Body of pancreas (tissue), 4 donors: ENCODE measurements around the gene MRRF.

ENCODE experiments used
- POLR2A ChIP-seq, 3 donors: fragments of 450-650 bp; IDR thresholded peaks; one replicate each; pipeline ENCODE4 v1.6.1; 2016; ENCODE audit warnings: antibody characterized with exemption in 3 of 3, mild to moderate bottlenecking in 2 of 3
- TF ChIP-seq, protein P1 (sequence below), 7 experiments: fragments of 450-650 bp in 4 of 7; fragments of 200-600 bp in 3 of 7; sonication (generic) in 3 of 7; IDR thresholded peaks; one replicate each; pipeline ENCODE4 v1.5.1; 2016 to 2019; ENCODE audit warnings: antibody characterized with exemption in 7 of 7

DNA sequence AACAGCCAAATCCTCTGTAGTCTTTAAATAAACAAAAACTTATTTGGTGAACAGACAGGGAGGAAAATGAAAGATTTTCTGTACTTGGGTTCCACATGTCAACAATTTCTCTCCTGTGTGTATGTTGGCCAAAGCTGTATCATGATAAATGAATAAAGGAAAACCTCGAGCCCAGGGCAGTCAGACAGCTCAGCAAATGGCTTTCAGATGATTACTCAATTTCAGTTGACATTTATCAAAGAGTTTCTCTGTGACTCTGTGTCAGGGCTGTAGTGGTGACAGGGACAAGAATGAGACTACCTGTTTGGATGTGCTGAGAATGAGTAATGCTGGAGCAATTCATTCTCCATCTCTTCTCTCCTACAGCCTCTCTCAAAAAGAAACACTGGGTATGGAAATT, 60.4 kb downstream of the MRRF start:
- TF ChIP-seq POLR2A (IDR thresholded peaks at IDR 0.05), result no peak
- TF ChIP-seq, protein P1, sequence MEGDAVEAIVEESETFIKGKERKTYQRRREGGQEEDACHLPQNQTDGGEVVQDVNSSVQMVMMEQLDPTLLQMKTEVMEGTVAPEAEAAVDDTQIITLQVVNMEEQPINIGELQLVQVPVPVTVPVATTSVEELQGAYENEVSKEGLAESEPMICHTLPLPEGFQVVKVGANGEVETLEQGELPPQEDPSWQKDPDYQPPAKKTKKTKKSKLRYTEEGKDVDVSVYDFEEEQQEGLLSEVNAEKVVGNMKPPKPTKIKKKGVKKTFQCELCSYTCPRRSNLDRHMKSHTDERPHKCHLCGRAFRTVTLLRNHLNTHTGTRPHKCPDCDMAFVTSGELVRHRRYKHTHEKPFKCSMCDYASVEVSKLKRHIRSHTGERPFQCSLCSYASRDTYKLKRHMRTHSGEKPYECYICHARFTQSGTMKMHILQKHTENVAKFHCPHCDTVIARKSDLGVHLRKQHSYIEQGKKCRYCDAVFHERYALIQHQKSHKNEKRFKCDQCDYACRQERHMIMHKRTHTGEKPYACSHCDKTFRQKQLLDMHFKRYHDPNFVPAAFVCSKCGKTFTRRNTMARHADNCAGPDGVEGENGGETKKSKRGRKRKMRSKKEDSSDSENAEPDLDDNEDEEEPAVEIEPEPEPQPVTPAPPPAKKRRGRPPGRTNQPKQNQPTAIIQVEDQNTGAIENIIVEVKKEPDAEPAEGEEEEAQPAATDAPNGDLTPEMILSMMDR (IDR thresholded peaks at IDR 0.05), result no peak
